Thyroid gland (tissue), 4 donors: Measurements from ENCODE around the gene NAB1. TPM values are rescaled to one million over a fixed set of nuclear protein-coding genes. Genes with fewer than 3 reads are reported as not detected.
A peak's percentile ranks its signal among the peaks of the same experiment; 100 is the strongest.

Source experiments
- DNase-seq, 2 donors: peaks; one replicate each; pipeline ENCODE4 v3.0.0-alpha.2; 2019
- H3K27ac ChIP-seq, 3 donors: fragments of 200-600 bp; sonication (generic); 1 replicate in 2 of 3; 2 replicates in 1 of 3; pipeline ENCODE4 v1.5.1; 2016 to 2019; ENCODE audit warnings: mild to moderate bottlenecking in 1 of 3, moderate library complexity in 1 of 3
- H3K27me3 ChIP-seq: fragments of 200-600 bp; sonication (generic); one replicate; pipeline ENCODE4 v1.5.1; 2019
- H3K36me3 ChIP-seq, 2 donors: fragments of 200-600 bp; sonication (generic); one replicate each; pipeline ENCODE4 v1.5.1; 2016 to 2019
- H3K4me1 ChIP-seq, 2 donors: fragments of 200-600 bp; sonication (generic); one replicate each; pipeline ENCODE4 v1.5.1; 2017 to 2019
- H3K4me3 ChIP-seq, 3 donors: fragments of 200-600 bp; sonication (generic); replicated peaks in 1 of 3; 1 replicate in 2 of 3; 2 replicates in 1 of 3; pipeline ENCODE4 v1.5.1; 2016; ENCODE audit warnings: mild to moderate bottlenecking in 1 of 3
- H3K9me3 ChIP-seq: fragments of 200-600 bp; sonication (generic); one replicate; pipeline ENCODE4 v1.5.1; 2017
- POLR2A ChIP-seq, 2 donors: fragments of 450-650 bp; IDR thresholded peaks; one replicate each; pipeline ENCODE4 v1.6.1; 2017; ENCODE audit warnings: antibody characterized with exemption in 2 of 2, mild to moderate bottlenecking in 2 of 2, moderate library complexity in 1 of 2
- WGBS, 2 donors: methylation state at CpG; one replicate each; pipeline ENCODE4 v1.1.5; 2017; 5-methylcytosine and 5-hydroxymethylcytosine counted together
- intact Hi-C: fragments of 100-400 bp; cut with DNase I; formaldehyde crosslinking; loops from one replicate; pipeline ENCODE4 v1.15.1; 2023
- total RNA-seq, 4 donors: library from RNA; depleted of rRNA; stranded (reverse); fragments of >200 nt; gene quantifications; one replicate each; pipeline ENCODE4 v1.2.3, GENCODE V29; 2016
- TF ChIP-seq, protein P1 (sequence below), 6 experiments: fragments of 200-600 bp in 3 of 6; fragments of 450-650 bp in 3 of 6; sonication (generic) in 3 of 6; IDR thresholded peaks; one replicate each; pipeline ENCODE4 v1.5.1; 2016 to 2019; ENCODE audit warnings: antibody characterized with exemption in 6 of 6, mild to moderate bottlenecking in 2 of 6, inconsistent platforms in 1 of 6, moderate library complexity in 1 of 6

Gene NAB1
- total RNA-seq, 4 donors from 2014 or later: 64.1 to 90.8 (median 83.0) TPM

DNA sequence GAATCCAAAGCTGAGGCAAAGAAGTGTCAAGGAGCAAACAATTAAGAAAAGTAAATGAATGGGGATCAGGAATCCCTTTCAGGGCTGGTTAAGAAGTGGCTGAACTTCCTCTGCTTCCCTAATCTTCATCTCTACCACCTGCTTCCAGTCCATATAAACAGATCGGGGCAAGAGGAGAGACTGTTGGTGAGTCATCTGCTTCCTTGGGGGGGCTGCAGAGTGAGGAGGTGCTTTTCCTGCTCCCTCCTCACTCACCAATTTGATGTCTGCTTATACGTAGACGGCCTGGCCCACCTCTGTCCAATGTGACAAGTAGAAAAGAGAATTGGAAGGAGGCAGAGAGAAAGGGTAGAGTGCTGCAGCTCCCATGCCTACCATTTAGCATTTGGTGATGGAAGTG is 68.4 kb downstream of the NAB1 start:
- H3K4me3 ChIP-seq: no peak overlapping the region
- TF ChIP-seq, protein P1, sequence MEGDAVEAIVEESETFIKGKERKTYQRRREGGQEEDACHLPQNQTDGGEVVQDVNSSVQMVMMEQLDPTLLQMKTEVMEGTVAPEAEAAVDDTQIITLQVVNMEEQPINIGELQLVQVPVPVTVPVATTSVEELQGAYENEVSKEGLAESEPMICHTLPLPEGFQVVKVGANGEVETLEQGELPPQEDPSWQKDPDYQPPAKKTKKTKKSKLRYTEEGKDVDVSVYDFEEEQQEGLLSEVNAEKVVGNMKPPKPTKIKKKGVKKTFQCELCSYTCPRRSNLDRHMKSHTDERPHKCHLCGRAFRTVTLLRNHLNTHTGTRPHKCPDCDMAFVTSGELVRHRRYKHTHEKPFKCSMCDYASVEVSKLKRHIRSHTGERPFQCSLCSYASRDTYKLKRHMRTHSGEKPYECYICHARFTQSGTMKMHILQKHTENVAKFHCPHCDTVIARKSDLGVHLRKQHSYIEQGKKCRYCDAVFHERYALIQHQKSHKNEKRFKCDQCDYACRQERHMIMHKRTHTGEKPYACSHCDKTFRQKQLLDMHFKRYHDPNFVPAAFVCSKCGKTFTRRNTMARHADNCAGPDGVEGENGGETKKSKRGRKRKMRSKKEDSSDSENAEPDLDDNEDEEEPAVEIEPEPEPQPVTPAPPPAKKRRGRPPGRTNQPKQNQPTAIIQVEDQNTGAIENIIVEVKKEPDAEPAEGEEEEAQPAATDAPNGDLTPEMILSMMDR (IDR thresholded peaks at IDR 0.05): no peak
- TF ChIP-seq POLR2A (IDR thresholded peaks at IDR 0.05): no peak
- DNase-seq: no peak
- no peaks in the 10 kb centered on the region for H3K9me3 ChIP-seq
- 83 to 86% methylated on average over 3 of the region's 3 CpGs for WGBS, 2 donors
- H3K27me3 ChIP-seq: no peaks in the 10 kb centered on the region
- H3K27ac ChIP-seq: no peak overlapping the region
- intact Hi-C loops: no loop called here
- no peaks in the 10 kb centered on the region for H3K36me3 ChIP-seq
- H3K4me1 ChIP-seq: no peaks in the 10 kb centered on the region

DNA sequence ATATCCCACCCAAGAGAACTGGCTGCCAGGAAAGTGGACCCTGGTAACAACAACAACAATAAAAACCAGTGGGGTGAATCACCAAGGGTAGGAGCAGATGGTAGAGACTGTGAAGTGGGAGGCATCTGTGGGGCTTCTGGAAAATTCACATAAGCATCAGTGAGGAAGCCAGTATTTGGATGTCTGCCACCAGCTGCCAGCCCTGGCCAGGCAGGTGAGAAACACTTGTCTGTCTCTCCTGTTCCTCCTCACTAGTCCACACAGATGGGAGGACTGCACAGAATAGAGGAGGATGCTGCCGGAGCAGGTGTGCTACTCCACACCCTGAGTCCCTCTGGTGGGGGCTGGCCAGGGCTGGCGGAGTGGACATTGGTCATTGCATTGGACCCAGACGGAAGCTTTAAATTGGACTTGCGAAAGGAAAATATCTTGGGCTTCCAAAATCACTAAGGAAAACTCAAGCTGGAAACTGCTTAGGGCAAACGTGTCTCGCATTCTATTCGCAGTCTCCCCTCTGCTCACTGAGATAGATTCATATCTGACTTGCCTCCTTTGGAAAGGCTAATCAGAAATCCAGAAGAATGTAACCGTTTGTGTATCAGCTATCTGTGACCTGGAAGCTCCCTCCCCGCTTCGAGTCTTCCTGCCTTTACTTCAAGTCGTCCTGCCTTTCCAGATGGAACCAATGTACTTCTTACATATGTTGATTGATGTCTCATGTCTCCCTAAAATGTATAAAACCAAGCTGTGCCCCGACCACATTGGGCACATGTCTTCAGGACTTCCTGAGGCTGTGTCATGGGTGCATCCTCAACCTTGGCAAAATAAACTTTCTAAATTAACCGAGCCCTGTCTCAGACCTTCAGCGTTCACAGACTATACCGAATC is 69.1 kb downstream of the NAB1 start:
- no peak overlapping the region for H3K4me3 ChIP-seq
- H3K27me3 ChIP-seq: no peaks in the 10 kb centered on the region
- no peaks in the 10 kb centered on the region for H3K9me3 ChIP-seq
- no peak for TF ChIP-seq POLR2A (IDR thresholded peaks at IDR 0.05)
- intact Hi-C loops: no loop called here
- H3K4me1 ChIP-seq: no peaks in the 10 kb centered on the region
- 80 to 83% methylated on average over 15 of the region's 15 CpGs for WGBS, 2 donors
- H3K27ac ChIP-seq: no peak overlapping the region
- H3K36me3 ChIP-seq: no peaks in the 10 kb centered on the region
- DNase-seq: no peak

DNA sequence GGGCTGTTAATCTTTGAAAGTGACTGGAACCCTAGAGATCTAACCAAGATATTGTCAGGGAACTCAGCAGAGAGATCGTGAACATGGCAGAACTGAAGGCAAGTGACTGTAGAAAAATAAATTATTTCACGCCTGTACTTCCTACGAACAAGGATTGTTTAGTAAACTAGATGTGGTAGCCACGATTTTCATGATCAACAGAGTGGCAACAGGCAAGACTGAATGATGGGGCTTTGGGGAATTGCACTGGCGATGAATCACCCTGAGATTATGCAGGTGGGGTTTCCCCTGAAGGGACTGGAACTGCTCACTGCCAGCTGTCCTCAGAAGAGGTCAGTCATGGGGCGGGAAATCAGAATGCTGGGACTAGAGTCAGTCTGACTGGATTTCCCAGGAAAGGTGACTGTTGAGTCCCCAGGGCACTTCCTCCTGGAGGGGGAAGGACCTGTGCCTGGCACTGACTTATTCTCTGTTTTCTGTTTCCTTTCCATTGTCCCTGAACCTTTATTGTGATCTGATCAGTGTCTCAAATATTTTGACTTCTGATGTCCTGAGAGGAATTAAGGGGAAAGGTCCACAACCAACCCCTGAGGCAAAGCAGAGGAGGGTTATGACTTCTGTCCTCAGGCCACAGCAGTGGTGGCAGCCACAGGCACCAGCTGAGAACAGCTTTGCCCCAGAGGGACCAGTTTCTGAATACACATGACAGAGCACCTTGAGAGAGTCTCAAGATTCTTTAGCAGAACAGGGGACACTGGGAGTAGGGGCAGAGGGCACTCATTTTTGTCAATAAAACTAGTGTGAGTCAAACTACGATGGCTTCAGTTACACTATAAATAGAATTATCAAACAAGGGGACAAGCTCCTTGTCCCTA is 70.0 kb downstream of the NAB1 start:
- TF ChIP-seq POLR2A (IDR thresholded peaks at IDR 0.05): no peak
- TF ChIP-seq, protein P1 (IDR thresholded peaks at IDR 0.05): no peak
- no peaks in the 10 kb centered on the region for H3K36me3 ChIP-seq
- intact Hi-C loops: no loop called here
- peak; percentile 19 to 21 for DNase-seq
- H3K27ac ChIP-seq: no peak overlapping the region
- no peak overlapping the region for H3K4me3 ChIP-seq
- no peaks in the 10 kb centered on the region for H3K4me1 ChIP-seq
- H3K27me3 ChIP-seq: no peaks in the 10 kb centered on the region
- no peaks in the 10 kb centered on the region for H3K9me3 ChIP-seq
- 49 to 61% methylated on average over 7 of the region's 7 CpGs for WGBS, 2 donors

DNA sequence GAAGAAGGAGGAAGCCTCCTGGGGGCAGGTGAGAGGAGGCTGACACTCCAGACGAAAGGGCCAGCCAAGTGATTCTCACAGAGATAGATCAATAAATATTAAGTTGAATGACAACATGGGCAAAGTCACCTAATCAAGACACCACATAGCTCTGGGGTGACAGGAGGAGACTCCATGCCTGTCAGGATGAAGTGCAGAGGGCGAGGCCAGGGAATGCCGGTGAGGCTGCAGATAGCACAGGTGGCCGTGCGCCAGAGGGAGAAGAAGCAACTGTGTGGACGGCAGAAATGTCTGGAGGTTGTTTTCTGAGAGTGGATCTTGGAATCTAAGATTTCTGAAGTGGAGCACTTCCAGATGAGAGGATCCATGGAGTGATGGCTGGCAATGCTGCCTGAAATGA is 71.4 kb downstream of the NAB1 start:
- TF ChIP-seq, protein P1 (IDR thresholded peaks at IDR 0.05): no peak
- no peak for TF ChIP-seq POLR2A (IDR thresholded peaks at IDR 0.05)
- peaks cover under 1 to 1% of the 10 kb centered on the region in 2 donors for H3K4me1 ChIP-seq
- no peak for DNase-seq
- no peaks in the 10 kb centered on the region for H3K27me3 ChIP-seq
- no peak overlapping the region for H3K4me3 ChIP-seq
- no peak overlapping the region for H3K27ac ChIP-seq
- H3K9me3 ChIP-seq: no peaks in the 10 kb centered on the region
- intact Hi-C loops: no loop called here
- 61 to 68% methylated on average over 6 of the region's 6 CpGs for WGBS, 2 donors
- H3K36me3 ChIP-seq: no peaks in the 10 kb centered on the region

DNA sequence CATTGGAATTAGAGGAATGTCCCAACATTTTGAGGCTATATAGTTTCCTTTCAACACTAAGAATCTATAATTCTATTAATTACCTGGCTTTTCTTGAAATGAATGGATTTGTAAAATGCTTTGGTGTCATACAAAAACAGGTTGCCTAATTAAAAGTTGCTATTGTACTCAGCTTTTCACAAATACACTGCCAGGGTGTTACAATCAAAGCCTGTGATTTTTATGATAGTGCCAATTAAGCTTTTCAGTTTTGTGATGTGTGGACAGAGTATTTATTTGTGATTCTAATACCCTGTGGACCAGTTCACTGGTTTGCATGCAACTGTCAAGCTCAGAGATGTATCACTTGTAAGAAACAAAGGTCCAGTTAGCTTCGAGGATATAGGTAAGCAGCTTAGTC is 71.8 kb downstream of the NAB1 start:
- no peak for TF ChIP-seq POLR2A (IDR thresholded peaks at IDR 0.05)
- TF ChIP-seq, protein P1 (IDR thresholded peaks at IDR 0.05): no peak
- 81 to 88% methylated on average over 1 of the region's 1 CpG for WGBS, 2 donors
- no peaks in the 10 kb centered on the region for H3K36me3 ChIP-seq

More for the DNA sequence above, 71.8 kb downstream of the NAB1 start:
- intact Hi-C loops: no loop called here
- Histone ChIP-seq H3K27ac (no peak overlapping the region), H3K9me3 (no peaks in the 10 kb centered on the region), H3K4me1 (peaks cover 4 to 5% of the 10 kb centered on the region in 2 donors), H3K4me3 (no peak overlapping the region), H3K27me3 (no peaks in the 10 kb centered on the region)
- no peak for DNase-seq
